ENCODE results near the gene MRPL24. TPM values are rescaled to one million over a fixed set of nuclear protein-coding genes. Genes with fewer than 3 reads are reported as not detected.

Gene MRPL24
- total RNA-seq, 1 donor from 2014 or later: 65.8 TPM

- ATAC-seq (ENCODE audit: low read depth) (no peak), DNase-seq (no peak)
- Mint-ChIP-seq H3K4me1 (peaks cover 18% of the 10 kb centered on the region), H3K4me3 (no peak overlapping the region), H3K27me3 (peaks cover 58% of the 10 kb centered on the region), H3K27ac (no peak overlapping the region), H3K9me3 (no peaks in the 10 kb centered on the region), H3K36me3 (ENCODE audit: low read depth) (no peaks in the 10 kb centered on the region)
- POLR2A ChIA-PET: interaction anchor here (0.6 to 1.4 kb wide), 2 partner anchors 15 to 36 kb away, joined by 3 to 4 read pairs; partner anchors contain the start of genes ISG20L2 and METTL25B
- intact Hi-C loops (cut with micrococcal nuclease): no loop called here
- CTCF ChIA-PET: interaction anchor here (1.1 to 6.9 kb wide), 2 partner anchors 8 to 33 kb away, joined by 3 to 182 read pairs; partner anchors contain the start of genes ISG20L2 and METTL25B
- TF ChIP-seq CTCF (IDR thresholded peaks at IDR 0.05): no peak
These were observed 48.4 kb downstream of the MRPL24 start for GRCh38 chr1:156692441-156692924.

- Mint-ChIP-seq H3K4me3 (no peak overlapping the region), H3K27ac (no peak overlapping the region), H3K36me3 (ENCODE audit: low read depth) (no peaks in the 10 kb centered on the region), H3K4me1 (peaks cover 18% of the 10 kb centered on the region), H3K9me3 (no peaks in the 10 kb centered on the region), H3K27me3 (peaks cover 52% of the 10 kb centered on the region)
- intact Hi-C loops (cut with micrococcal nuclease): no loop called here
- POLR2A ChIA-PET: interaction anchor here (0.6 to 1.4 kb wide), 2 partner anchors 15 to 37 kb away, joined by 3 to 4 read pairs; partner anchors contain the start of genes ISG20L2 and METTL25B
- no peak for DNase-seq
- no peak for TF ChIP-seq CTCF (IDR thresholded peaks at IDR 0.05)
- no peak for ATAC-seq (ENCODE audit: low read depth)
- CTCF ChIA-PET: interaction anchor here (1.0 to 6.9 kb wide), 5 partner anchors 14 to 199 kb away, joined by 3 to 182 read pairs (median 53); partner anchors contain the start of genes CRABP2, ISG20L2, METTL25B and NTRK1
These were observed 49.0 kb downstream of the MRPL24 start for GRCh38 chr1:156691665-156692440.

GRCh38 chr1:156691191-156691590, 49.7 kb downstream of the MRPL24 start:
- ChIA-PET POLR2A (interaction anchor here (1.4 to 1.8 kb wide), 2 partner anchors 35 to 37 kb away, joined by 4 to 9 read pairs; partner anchors contain the start of genes ISG20L2 and METTL25B), CTCF (interaction anchor here (1.0 to 6.9 kb wide), 7 partner anchors 15 to 199 kb away, joined by 3 to 182 read pairs (median 36); partner anchors contain the start of genes CRABP2, ISG20L2, METTL25B and NTRK1)
- intact Hi-C loops (cut with micrococcal nuclease): no loop called here
- Mint-ChIP-seq H3K4me3 (no peak overlapping the region), H3K27ac (no peak overlapping the region), H3K27me3 (peaks cover 46% of the 10 kb centered on the region), H3K9me3 (no peaks in the 10 kb centered on the region), H3K4me1 (peaks cover 18% of the 10 kb centered on the region), H3K36me3 (ENCODE audit: low read depth) (no peaks in the 10 kb centered on the region)
- ATAC-seq (ENCODE audit: low read depth): no peak
- DNase-seq: no peak
- no peak for TF ChIP-seq CTCF (IDR thresholded peaks at IDR 0.05)

GRCh38 chr1:156690675-156691036, 50.2 kb downstream of the MRPL24 start:
- Mint-ChIP-seq H3K4me1 (peaks cover 18% of the 10 kb centered on the region), H3K4me3 (no peak overlapping the region), H3K9me3 (no peaks in the 10 kb centered on the region), H3K36me3 (ENCODE audit: low read depth) (no peaks in the 10 kb centered on the region), H3K27me3 (peaks cover 46% of the 10 kb centered on the region), H3K27ac (no peak overlapping the region)
- DNase-seq (no peak), ATAC-seq (ENCODE audit: low read depth) (no peak)
- CTCF ChIA-PET: interaction anchor here (0.6 to 6.9 kb wide), 18 partner anchors 8 to 399 kb away, joined by 3 to 182 read pairs (median 6); partner anchors contain the start of genes CRABP2, HDGF, ISG20L2 and METTL25B
- POLR2A ChIA-PET: interaction anchor here (1.8 kb wide), 1 partner anchor 36 kb away, joined by 9 read pairs; no protein-coding TSS in a partner anchor
- intact Hi-C loops (cut with micrococcal nuclease): no loop called here
- TF ChIP-seq CTCF (IDR thresholded peaks at IDR 0.05): no peak

Measured in activated B cell treated with CpG ODN at 0.5 μM for 24 hours (primary cell).